ENCODE results near the gene ZNF33B.
"Not testable (repeated sequence)": the region's sequence is repeated elsewhere in the genome, so short reads cannot be mapped to it uniquely, and the experiment has no call there.

Gene ZNF33B

DNA sequence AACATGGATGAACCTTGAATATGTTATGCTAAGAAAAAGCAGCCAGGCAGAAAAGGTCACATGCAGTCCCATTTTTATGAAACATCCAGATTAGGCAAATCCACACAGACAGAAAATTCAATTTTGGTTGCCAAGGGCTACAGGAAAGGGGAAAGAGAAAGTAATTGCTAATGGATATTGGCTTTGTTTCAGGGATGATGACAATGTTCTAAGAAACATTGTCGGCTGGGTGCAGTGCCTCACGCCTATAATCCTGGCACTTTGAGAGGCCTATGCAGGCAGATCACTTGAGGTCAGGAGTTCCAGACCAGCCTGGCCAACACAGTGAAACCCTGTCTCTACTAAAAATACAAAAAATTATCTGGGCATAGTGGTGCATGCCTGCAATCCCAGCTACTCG is 23.0 kb downstream of the ZNF33B start:
- DNase-seq (ENCODE audit: low read depth): peak; percentile 33

DNA sequence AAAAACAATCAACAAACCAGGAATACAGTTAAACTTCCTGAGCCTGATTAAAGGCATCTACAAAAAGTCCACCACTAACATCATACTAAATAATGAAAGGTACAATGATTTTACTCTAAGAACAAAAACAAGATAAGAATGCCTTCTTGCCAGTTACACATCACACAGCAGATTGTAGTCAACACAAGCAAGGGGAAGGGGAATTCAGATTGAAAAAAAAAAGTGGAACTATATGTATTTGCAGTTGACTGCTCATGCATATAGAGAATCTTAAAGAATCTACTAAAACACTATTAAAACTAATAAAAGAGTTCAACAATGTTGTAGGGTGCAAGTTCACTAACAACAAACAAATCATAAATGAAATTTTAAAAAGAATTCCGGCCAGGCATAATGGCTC is 28.5 kb downstream of the ZNF33B start:
- no peak for DNase-seq (ENCODE audit: low read depth)

GRCh38 chr10:42598249-42598873 is 40.0 kb downstream of the ZNF33B start:
- DNase-seq (ENCODE audit: low read depth): no peak

- peak; percentile 4 for DNase-seq (ENCODE audit: low read depth)
Observed at GRCh38 chr10:42596196-42596595, 42.2 kb downstream of the ZNF33B start.

GRCh38 chr10:42594246-42594650 is 44.1 kb downstream of the ZNF33B start:
- DNase-seq (ENCODE audit: low read depth): peak; percentile 86

DNA sequence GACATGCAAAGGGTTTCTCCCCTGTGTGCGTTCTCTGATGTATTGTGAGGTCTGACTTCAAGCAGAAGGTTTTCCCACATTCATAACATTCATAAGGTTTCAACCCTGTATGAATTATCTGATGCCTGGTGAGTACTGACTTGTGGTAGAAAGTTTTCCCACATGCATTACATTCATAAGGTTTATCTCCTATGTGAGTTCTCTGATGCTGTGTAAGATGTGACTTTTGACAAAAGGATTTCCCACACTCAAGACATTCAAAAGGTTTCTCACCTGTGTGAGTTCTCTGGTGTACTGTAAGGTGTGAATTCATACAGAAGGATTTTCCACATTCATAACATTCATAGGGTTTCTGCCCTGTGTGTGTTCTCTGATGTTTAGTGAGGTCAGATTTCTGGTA is 45.1 kb downstream of the ZNF33B start:
- no peak for DNase-seq (ENCODE audit: low read depth)

DNA sequence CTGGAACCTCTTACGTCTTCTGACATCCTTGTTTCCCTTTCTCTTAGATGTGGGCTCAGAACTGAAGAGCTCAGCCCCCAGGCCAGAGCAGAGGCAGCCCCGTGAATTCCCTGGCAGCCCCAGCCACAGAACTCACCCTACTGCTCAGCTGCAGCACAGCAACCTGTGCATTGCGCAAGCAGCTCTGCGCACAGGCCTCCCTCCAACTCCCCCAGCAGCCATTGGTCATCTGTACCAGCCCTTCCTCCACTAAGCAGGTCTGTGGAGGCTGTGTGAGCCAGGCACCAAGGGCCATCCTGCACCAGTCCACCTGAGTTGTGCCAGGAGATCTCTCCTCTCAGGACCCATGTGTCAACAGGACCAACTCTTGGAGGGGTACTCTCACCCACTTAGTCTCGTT is 54.5 kb downstream of the ZNF33B start:
- DNase-seq (ENCODE audit: low read depth): no peak

DNA sequence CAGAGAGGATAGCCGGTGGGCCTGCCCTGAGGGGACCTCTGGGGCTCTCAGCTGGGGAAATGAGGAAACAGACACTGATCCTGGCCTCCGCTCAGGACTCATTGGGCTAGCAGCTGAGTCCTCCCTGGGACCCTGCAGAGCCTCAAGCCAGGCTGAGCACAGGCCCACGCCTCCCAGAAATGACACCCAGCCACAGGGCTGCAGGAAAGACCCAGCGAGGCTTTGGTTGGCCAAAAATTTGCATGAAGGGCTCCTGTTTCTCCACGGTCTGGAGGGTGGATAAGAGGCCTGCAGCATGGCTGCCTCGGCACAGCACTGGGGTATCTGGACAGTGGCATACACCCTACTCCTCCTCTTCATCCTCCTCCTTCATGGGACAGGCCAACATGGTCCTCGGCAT is 60.4 kb downstream of the ZNF33B start:
- DNase-seq (ENCODE audit: low read depth): no peak

DNA sequence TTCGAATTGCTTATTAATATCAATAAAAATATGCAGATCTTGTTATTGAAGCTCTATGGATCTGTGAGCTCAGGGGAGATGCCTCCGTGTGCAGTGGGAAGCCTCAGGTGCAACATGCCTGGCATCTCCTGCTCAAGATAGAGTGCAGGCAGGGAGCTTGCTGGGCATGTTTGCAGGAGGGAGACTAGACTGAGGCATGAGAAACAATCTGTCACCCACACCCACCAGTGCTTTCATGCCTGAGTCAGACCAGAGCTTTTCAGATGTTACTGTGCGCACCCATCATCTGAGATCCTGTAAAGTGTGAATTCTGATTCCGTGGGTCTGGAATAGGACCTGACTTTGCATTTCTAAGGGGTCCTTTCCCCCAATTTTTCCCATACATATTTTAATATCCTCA is 62.0 kb downstream of the ZNF33B start:
- no peak for DNase-seq (ENCODE audit: low read depth)

DNA sequence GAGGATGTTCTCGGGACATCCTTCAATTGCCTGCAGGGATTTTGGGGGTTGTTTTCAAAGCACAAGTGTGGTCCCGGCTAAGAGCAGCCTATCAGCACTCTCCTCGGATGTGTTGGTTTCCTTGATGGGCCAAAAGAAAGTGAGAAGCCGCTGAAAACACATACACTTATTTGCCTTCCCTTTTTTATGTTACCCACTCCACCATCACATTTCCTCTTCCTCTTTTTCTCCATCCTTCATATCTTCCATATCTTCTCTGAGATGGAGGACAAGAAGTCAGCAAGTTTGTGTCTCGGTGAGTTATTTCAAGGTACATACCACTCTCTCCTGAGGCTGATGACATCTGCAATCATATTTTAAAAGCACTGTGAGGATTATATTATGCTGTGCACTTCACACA is 64.0 kb downstream of the ZNF33B start:
- DNase-seq (ENCODE audit: low read depth): no peak

- DNase-seq (ENCODE audit: low read depth): no peak
Observed at GRCh38 chr10:42556931-42557330, 81.4 kb downstream of the ZNF33B start.

DNA sequence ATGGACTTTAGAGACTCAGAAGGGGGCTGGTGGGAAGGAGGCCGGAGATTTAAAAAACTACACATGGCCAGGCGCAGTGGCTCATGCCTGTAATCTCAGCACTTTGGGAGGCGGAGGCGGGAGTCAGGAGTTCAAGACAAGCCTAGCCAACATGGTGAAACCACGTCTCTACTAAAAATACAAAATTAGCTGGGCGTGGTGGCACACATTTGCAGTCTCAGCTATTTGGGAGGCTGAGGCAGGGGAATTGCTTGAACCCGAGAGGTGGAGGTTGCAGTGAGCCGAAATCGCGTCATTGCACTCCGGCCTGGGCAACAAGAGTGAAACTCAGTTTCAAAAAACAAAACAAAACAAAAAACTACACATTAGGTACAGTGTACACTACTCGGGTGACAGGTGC is 84.8 kb downstream of the ZNF33B start:
- DNase-seq (ENCODE audit: low read depth): not testable (repeated sequence)

DNA sequence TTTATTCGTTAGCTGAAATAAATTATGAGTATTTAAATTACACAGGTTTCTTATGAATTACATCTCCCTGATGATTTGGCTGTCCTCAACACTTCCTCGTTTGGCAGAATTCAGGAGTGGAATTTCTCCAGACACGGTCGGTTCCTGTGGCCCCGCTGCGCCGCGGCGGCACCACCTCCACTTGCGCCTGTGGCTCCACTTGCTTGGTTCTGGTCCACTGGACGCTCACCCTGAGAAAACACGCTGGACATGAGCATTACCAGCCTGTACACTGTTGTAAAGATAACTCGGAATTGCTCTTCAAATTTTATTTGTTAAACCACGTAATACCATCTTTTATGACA is 85.3 kb downstream of the ZNF33B start:
- DNase-seq (ENCODE audit: low read depth): no peak

GRCh38 chr10:42552188-42553063 is 85.9 kb downstream of the ZNF33B start:
- DNase-seq (ENCODE audit: low read depth): peak; percentile 99

- no peak for DNase-seq (ENCODE audit: low read depth)
Observed at GRCh38 chr10:42551582-42552187, 86.7 kb downstream of the ZNF33B start.

DNA sequence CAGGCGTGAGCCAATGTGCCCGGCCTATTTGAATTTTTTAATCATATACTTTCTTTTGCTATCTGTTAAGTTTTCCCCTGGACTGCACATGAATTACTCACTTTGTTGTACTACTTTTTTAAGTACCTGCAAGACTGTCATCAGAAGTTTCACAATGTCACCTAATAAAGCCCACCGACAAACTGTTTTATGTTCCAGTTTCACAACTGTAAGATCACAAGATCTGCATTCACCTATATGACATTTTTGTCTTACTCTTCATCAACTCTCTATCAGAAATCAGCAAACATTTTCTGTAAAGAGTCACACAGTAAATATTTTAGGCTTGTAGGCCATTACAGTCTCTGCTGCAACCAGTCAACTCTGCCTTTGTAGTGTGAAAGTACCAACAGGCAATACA is 88.5 kb downstream of the ZNF33B start:
- no peak for DNase-seq (ENCODE audit: low read depth)

GRCh38 chr10:42548254-42548653 is 90.1 kb downstream of the ZNF33B start:
- no peak for DNase-seq (ENCODE audit: low read depth)

- DNase-seq (ENCODE audit: low read depth): no peak
Observed at GRCh38 chr10:42544945-42545344, 93.4 kb downstream of the ZNF33B start.

DNA sequence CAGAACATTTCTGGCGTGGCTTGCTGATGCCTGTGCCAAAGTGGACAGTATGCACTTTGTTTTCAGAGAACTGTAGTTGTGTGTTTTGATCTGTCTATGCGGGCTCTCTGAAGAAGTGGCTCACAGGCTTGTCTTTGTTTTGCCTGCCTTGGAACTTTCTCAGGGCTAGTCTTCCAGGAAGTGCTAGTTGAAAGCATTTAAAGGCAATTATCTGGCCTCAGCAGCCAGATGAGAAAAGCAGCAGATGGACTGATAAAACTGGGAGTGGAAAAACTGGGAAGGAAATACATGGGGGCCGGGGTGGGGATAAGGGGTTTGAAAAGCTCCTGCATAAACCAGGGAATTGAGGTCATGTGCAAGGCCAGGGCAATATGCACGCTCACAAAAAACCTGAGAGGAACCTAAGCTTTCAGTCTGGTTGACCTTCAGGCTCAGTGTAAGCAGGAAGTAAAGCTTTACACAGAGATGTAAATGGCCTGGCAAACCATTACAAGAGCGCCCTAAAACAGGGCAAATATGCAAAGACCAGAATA is 94.5 kb downstream of the ZNF33B start:
- DNase-seq (ENCODE audit: low read depth): no peak
